Measurements from ENCODE around the gene PPFIA2.

PPFIA2 gene

DNA sequence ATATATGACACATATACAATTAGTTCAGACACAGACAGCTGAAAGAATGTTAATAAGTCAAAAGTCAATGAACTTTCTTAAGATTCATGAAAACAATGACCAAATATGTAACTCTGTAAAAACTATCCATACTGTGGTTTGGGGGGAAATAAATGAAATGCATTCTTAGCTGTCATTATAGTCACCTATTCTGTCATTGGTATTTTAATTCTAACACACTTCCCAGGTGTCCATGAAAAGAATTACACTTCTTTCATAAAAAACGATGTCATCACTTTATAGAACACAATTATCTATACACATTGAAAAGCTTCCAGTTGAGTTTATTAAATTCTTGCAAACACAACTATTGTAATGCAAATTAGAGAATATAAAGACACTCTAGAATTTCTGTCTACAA, 35.8 kb downstream of the PPFIA2 start:
- Histone ChIP-seq H3K9ac (ENCODE audit: low read length) (no peak overlapping the region), H3K27ac (ENCODE audit: low read depth, low read length, poor library complexity, severe bottlenecking) (no peak overlapping the region)

DNA sequence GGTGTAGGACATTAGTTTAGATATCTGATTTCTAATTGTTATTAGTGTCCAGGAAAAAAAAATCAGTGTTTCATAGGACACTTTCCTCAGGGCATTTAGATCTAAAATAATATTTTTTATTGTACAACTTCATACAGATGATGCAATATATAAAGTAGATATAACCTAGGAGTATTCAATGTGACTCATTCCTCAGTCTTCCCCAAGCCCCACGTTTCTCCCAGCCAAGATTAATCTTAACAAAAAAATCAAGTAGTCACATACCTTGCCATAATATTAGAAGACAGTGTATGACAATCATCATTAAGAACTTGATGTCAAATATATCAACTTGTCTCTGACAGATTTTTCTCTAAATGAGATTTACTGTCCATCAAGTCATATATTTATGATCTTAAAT, 37.1 kb downstream of the PPFIA2 start:
- Histone ChIP-seq H3K4me1 (ENCODE audit: insufficient read depth, low read length, severe bottlenecking) (no peaks in the 10 kb centered on the region), H3K9me2 (ENCODE audit: low read depth, low read length) (no peaks in the 10 kb centered on the region), H3K36me3 (ENCODE audit: insufficient read depth, low read length) (no peaks in the 10 kb centered on the region), H3K27me3 (ENCODE audit: insufficient read depth, low read length) (no peaks in the 10 kb centered on the region), H3K4me2 (ENCODE audit: low read length) (no peak overlapping the region), H3K9ac (ENCODE audit: low read length) (no peak overlapping the region), H3F3A (ENCODE audit: insufficient read depth, low read length) (no peaks in the 10 kb centered on the region), H3K9me3 (ENCODE audit: low read length) (no peaks in the 10 kb centered on the region), H3K27ac (ENCODE audit: low read depth, low read length, poor library complexity, severe bottlenecking) (no peak overlapping the region), H2AFZ (ENCODE audit: low read length) (no peak overlapping the region), H4K20me1 (ENCODE audit: insufficient read depth, low read length) (no peaks in the 10 kb centered on the region), H3K79me2 (ENCODE audit: insufficient read depth, low read length) (no peaks in the 10 kb centered on the region), H3K4me3 (ENCODE audit: low read depth, low read length, poor library complexity, severe bottlenecking) (no peak overlapping the region)
- TF ChIP-seq EZH2 (IDR thresholded peaks at IDR 0.05; ENCODE audit: borderline replicate concordance, low read length) = no peak
- TF ChIP-seq, protein P1, sequence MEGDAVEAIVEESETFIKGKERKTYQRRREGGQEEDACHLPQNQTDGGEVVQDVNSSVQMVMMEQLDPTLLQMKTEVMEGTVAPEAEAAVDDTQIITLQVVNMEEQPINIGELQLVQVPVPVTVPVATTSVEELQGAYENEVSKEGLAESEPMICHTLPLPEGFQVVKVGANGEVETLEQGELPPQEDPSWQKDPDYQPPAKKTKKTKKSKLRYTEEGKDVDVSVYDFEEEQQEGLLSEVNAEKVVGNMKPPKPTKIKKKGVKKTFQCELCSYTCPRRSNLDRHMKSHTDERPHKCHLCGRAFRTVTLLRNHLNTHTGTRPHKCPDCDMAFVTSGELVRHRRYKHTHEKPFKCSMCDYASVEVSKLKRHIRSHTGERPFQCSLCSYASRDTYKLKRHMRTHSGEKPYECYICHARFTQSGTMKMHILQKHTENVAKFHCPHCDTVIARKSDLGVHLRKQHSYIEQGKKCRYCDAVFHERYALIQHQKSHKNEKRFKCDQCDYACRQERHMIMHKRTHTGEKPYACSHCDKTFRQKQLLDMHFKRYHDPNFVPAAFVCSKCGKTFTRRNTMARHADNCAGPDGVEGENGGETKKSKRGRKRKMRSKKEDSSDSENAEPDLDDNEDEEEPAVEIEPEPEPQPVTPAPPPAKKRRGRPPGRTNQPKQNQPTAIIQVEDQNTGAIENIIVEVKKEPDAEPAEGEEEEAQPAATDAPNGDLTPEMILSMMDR (IDR thresholded peaks at IDR 0.05; ENCODE audit: low read length) = no peak

More for the DNA sequence above, 35.8 kb downstream of the PPFIA2 start:
- H3K4me1 ChIP-seq (ENCODE audit: insufficient read depth, low read length, severe bottlenecking) = no peaks in the 10 kb centered on the region
- no peak overlapping the region for H3K4me3 ChIP-seq (ENCODE audit: low read depth, low read length, poor library complexity, severe bottlenecking)
- no peaks in the 10 kb centered on the region for H3K9me3 ChIP-seq (ENCODE audit: low read length)
- no peaks in the 10 kb centered on the region for H4K20me1 ChIP-seq (ENCODE audit: insufficient read depth, low read length)
- no peak overlapping the region for H2AFZ ChIP-seq (ENCODE audit: low read length)
- no peaks in the 10 kb centered on the region for H3K79me2 ChIP-seq (ENCODE audit: insufficient read depth, low read length)
- no peak overlapping the region for H3K4me2 ChIP-seq (ENCODE audit: low read length)
- no peaks in the 10 kb centered on the region for H3K9me2 ChIP-seq (ENCODE audit: low read depth, low read length)
- H3F3A ChIP-seq (ENCODE audit: insufficient read depth, low read length) = no peaks in the 10 kb centered on the region
- no peaks in the 10 kb centered on the region for H3K36me3 ChIP-seq (ENCODE audit: insufficient read depth, low read length)
- TF ChIP-seq, protein P1 (IDR thresholded peaks at IDR 0.05; ENCODE audit: low read length) = no peak
- TF ChIP-seq EZH2 (IDR thresholded peaks at IDR 0.05; ENCODE audit: borderline replicate concordance, low read length) = no peak
- H3K27me3 ChIP-seq (ENCODE audit: insufficient read depth, low read length) = no peaks in the 10 kb centered on the region

DNA sequence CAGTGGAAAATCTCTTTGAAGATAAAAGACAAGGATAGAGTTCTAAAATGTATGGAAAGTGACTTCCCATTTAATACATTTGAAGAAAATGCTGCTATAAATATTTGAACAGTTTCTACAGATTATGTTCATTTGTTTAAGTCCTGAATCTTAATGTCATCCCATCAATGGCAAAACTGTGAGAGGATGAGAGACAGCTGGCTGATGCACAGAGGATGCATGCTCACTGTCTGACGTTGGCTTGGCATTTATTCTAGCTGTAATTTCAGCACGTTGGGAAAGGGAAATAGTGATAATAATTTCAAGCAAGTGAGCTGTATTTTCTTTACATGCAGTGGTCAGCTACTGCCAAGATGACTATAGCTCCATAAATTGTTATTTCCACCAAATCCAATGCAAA, 40.5 kb downstream of the PPFIA2 start:
- no peak overlapping the region for H3K27ac ChIP-seq (ENCODE audit: low read depth, low read length, poor library complexity, severe bottlenecking)
- no peak overlapping the region for H3K4me2 ChIP-seq (ENCODE audit: low read length)
- H3K79me2 ChIP-seq (ENCODE audit: insufficient read depth, low read length) = no peaks in the 10 kb centered on the region
- no peaks in the 10 kb centered on the region for H3K27me3 ChIP-seq (ENCODE audit: insufficient read depth, low read length)
- H3K9me2 ChIP-seq (ENCODE audit: low read depth, low read length) = no peaks in the 10 kb centered on the region
- H3K4me1 ChIP-seq (ENCODE audit: insufficient read depth, low read length, severe bottlenecking) = no peaks in the 10 kb centered on the region
- no peaks in the 10 kb centered on the region for H3F3A ChIP-seq (ENCODE audit: insufficient read depth, low read length)
- TF ChIP-seq EZH2 (IDR thresholded peaks at IDR 0.05; ENCODE audit: borderline replicate concordance, low read length) = no peak
- TF ChIP-seq, protein P1 (IDR thresholded peaks at IDR 0.05; ENCODE audit: low read length) = no peak
- no peak overlapping the region for H3K4me3 ChIP-seq (ENCODE audit: low read depth, low read length, poor library complexity, severe bottlenecking)
- no peak overlapping the region for H3K9ac ChIP-seq (ENCODE audit: low read length)
- H3K36me3 ChIP-seq (ENCODE audit: insufficient read depth, low read length) = no peaks in the 10 kb centered on the region
- H4K20me1 ChIP-seq (ENCODE audit: insufficient read depth, low read length) = no peaks in the 10 kb centered on the region
- H2AFZ ChIP-seq (ENCODE audit: low read length) = no peak overlapping the region
- H3K9me3 ChIP-seq (ENCODE audit: low read length) = no peaks in the 10 kb centered on the region
